ENCODE measurements around the gene TENM3. TPM values are rescaled to one million over a fixed set of nuclear protein-coding genes. Genes with fewer than 3 reads are reported as not detected.

TENM3 gene
- total RNA-seq, 1 donor from 2014 or later = not detected

GRCh38 chr4:182346250-182346649 lies 103.0 kb downstream of the TENM3 start:
- intact Hi-C loops (cut with micrococcal nuclease) = no loop called here
- no peak overlapping the region for H3K4me3 Mint-ChIP-seq
- H3K9me3 Mint-ChIP-seq = no peaks in the 10 kb centered on the region
- no peaks in the 10 kb centered on the region for H3K36me3 Mint-ChIP-seq (ENCODE audit: low read depth)
- H3K27ac Mint-ChIP-seq = no peak overlapping the region
- no peak for DNase-seq (ENCODE audit: low spot score)
- no peaks in the 10 kb centered on the region for H3K4me1 Mint-ChIP-seq (ENCODE audit: low read depth)
- H3K27me3 Mint-ChIP-seq (ENCODE audit: insufficient read depth) = no peaks in the 10 kb centered on the region

DNA sequence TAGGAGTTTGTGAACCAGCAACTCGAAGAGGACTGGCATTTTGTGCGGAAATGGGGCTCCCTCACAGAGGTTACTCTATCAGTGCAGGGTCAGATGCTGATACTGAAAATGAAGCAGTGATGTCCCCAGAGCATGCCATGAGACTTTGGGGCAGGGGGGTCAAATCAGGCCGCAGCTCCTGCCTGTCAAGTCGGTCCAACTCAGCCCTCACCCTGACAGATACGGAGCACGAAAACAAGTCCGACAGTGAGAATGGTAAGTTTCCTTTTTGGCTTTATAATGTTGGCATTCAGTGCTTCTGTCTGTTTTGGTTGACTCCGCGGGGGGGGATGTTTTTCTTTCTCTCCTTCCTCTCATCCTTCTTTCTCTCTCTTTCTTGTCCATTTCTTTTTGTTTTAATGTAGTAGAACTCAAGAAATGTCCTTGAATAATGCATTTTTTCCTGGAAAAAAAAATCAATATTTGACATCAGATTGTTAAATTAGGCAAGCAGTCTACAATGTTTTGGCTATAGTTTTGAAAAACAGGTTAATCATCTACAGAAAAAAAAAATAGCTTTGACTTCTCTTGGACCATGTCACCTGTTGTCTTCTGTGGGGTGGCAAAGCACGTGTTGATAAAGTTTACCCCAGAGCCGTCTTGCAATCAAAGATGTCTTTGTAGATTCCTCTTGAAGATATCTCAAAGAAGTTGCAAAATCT lies 103.6 kb downstream of the TENM3 start:
- Mint-ChIP-seq H3K27me3 (ENCODE audit: insufficient read depth) (no peaks in the 10 kb centered on the region), H3K9me3 (no peaks in the 10 kb centered on the region), H3K4me3 (no peak overlapping the region), H3K4me1 (ENCODE audit: low read depth) (no peaks in the 10 kb centered on the region), H3K27ac (no peak overlapping the region), H3K36me3 (ENCODE audit: low read depth) (no peaks in the 10 kb centered on the region)
- intact Hi-C loops (cut with micrococcal nuclease) = no loop called here
- DNase-seq (ENCODE audit: low spot score) = no peak

GRCh38 chr4:182348779-182349326 lies 105.7 kb downstream of the TENM3 start:
- Mint-ChIP-seq H3K36me3 (ENCODE audit: low read depth) (no peaks in the 10 kb centered on the region), H3K4me3 (no peak overlapping the region), H3K27me3 (ENCODE audit: insufficient read depth) (no peaks in the 10 kb centered on the region), H3K27ac (no peak overlapping the region), H3K4me1 (ENCODE audit: low read depth) (no peaks in the 10 kb centered on the region), H3K9me3 (no peaks in the 10 kb centered on the region)
- intact Hi-C loops (cut with micrococcal nuclease) = no loop called here
- DNase-seq (ENCODE audit: low spot score) = no peak

- H3K27ac Mint-ChIP-seq = no peak overlapping the region
- H3K36me3 Mint-ChIP-seq (ENCODE audit: low read depth) = no peaks in the 10 kb centered on the region
- intact Hi-C loops (cut with micrococcal nuclease) = no loop called here
- H3K9me3 Mint-ChIP-seq = no peaks in the 10 kb centered on the region
- H3K27me3 Mint-ChIP-seq (ENCODE audit: insufficient read depth) = no peaks in the 10 kb centered on the region
- no peaks in the 10 kb centered on the region for H3K4me1 Mint-ChIP-seq (ENCODE audit: low read depth)
- H3K4me3 Mint-ChIP-seq = no peak overlapping the region
- DNase-seq (ENCODE audit: low spot score) = no peak
Measured at GRCh38 chr4:182350041-182350440, 106.8 kb downstream of the TENM3 start.

DNA sequence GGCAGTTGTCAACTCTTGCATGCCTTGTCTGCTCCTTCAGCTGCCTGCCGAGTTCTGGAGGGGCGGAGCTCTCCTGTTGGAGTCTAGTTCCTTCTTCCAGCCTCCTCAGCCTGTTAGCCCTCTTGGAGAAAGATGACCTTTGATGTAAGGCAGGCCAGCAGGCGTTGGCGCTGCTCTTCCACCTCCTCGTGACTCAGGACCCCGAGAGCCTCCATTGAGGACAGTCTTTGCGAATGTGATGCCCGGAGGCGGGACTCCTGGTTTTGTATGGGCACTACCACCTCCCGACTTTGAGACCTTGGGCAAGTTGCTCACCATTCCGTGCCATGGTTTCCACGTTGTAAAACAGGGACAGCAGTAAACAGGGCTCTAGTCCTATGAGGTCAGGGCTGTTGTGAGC lies 108.3 kb downstream of the TENM3 start:
- no peaks in the 10 kb centered on the region for H3K4me1 Mint-ChIP-seq (ENCODE audit: low read depth)
- DNase-seq (ENCODE audit: low spot score) = no peak
- H3K27ac Mint-ChIP-seq = no peak overlapping the region
- no peaks in the 10 kb centered on the region for H3K27me3 Mint-ChIP-seq (ENCODE audit: insufficient read depth)
- H3K4me3 Mint-ChIP-seq = no peak overlapping the region
- intact Hi-C loops (cut with micrococcal nuclease) = no loop called here
- H3K9me3 Mint-ChIP-seq = peaks cover 7% of the 10 kb centered on the region
- H3K36me3 Mint-ChIP-seq (ENCODE audit: low read depth) = no peaks in the 10 kb centered on the region

GRCh38 chr4:182354106-182354505 lies 110.9 kb downstream of the TENM3 start:
- Mint-ChIP-seq H3K27me3 (ENCODE audit: insufficient read depth) (no peaks in the 10 kb centered on the region), H3K27ac (no peak overlapping the region), H3K36me3 (ENCODE audit: low read depth) (no peaks in the 10 kb centered on the region), H3K9me3 (peaks cover 7% of the 10 kb centered on the region), H3K4me1 (ENCODE audit: low read depth) (no peaks in the 10 kb centered on the region), H3K4me3 (no peak overlapping the region)
- DNase-seq (ENCODE audit: low spot score) = no peak
- intact Hi-C loops (cut with micrococcal nuclease) = no loop called here

- H3K4me3 Mint-ChIP-seq = no peak overlapping the region
- peaks cover 7% of the 10 kb centered on the region for H3K9me3 Mint-ChIP-seq
- no peaks in the 10 kb centered on the region for H3K4me1 Mint-ChIP-seq (ENCODE audit: low read depth)
- intact Hi-C loops (cut with micrococcal nuclease) = no loop called here
- DNase-seq (ENCODE audit: low spot score) = no peak
- no peak overlapping the region for H3K27ac Mint-ChIP-seq
- H3K36me3 Mint-ChIP-seq (ENCODE audit: low read depth) = no peaks in the 10 kb centered on the region
- no peaks in the 10 kb centered on the region for H3K27me3 Mint-ChIP-seq (ENCODE audit: insufficient read depth)
Measured at GRCh38 chr4:182354867-182355266, 111.7 kb downstream of the TENM3 start.

GRCh38 chr4:182367153-182367552 lies 124.0 kb downstream of the TENM3 start:
- intact Hi-C loops (cut with micrococcal nuclease) = no loop called here
- Mint-ChIP-seq H3K27me3 (ENCODE audit: insufficient read depth) (no peaks in the 10 kb centered on the region), H3K27ac (no peak overlapping the region), H3K9me3 (no peaks in the 10 kb centered on the region), H3K4me1 (ENCODE audit: low read depth) (no peaks in the 10 kb centered on the region), H3K4me3 (no peak overlapping the region), H3K36me3 (ENCODE audit: low read depth) (no peaks in the 10 kb centered on the region)
- DNase-seq (ENCODE audit: low spot score) = no peak

- H3K4me3 Mint-ChIP-seq = no peak overlapping the region
- H3K27ac Mint-ChIP-seq = no peak overlapping the region
- intact Hi-C loops (cut with micrococcal nuclease) = no loop called here
- H3K27me3 Mint-ChIP-seq (ENCODE audit: insufficient read depth) = no peaks in the 10 kb centered on the region
- H3K9me3 Mint-ChIP-seq = no peaks in the 10 kb centered on the region
- H3K36me3 Mint-ChIP-seq (ENCODE audit: low read depth) = no peaks in the 10 kb centered on the region
- no peak for DNase-seq (ENCODE audit: low spot score)
- no peaks in the 10 kb centered on the region for H3K4me1 Mint-ChIP-seq (ENCODE audit: low read depth)
Measured at GRCh38 chr4:182369211-182369610, 126.0 kb downstream of the TENM3 start.

DNA sequence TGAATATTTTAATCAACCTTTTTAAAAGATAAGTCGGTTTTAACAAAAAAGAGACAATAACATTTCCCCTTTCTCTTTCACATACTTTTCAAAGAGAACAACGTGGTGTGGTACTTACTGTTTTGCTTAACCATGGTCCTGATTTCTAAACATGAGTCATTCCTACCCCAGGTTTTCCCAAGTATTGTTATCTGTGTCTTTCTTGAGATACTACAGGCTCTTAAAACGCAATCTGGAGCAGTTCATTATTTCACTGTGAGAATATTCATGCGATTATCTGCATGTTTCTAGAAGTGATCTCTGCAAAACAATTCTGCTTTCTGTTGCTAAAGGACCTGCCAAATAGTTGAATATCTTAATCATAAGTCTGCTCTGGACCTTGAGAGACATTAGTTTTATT lies 127.3 kb downstream of the TENM3 start:
- H3K27me3 Mint-ChIP-seq (ENCODE audit: insufficient read depth) = no peaks in the 10 kb centered on the region
- no peaks in the 10 kb centered on the region for H3K36me3 Mint-ChIP-seq (ENCODE audit: low read depth)
- no peak overlapping the region for H3K4me3 Mint-ChIP-seq
- no peak overlapping the region for H3K27ac Mint-ChIP-seq
- no peaks in the 10 kb centered on the region for H3K9me3 Mint-ChIP-seq
- no peak for DNase-seq (ENCODE audit: low spot score)
- intact Hi-C loops (cut with micrococcal nuclease) = no loop called here
- H3K4me1 Mint-ChIP-seq (ENCODE audit: low read depth) = no peaks in the 10 kb centered on the region

GRCh38 chr4:182380771-182381181 lies 137.6 kb downstream of the TENM3 start:
- no peaks in the 10 kb centered on the region for H3K36me3 Mint-ChIP-seq (ENCODE audit: low read depth)
- intact Hi-C loops (cut with micrococcal nuclease) = no loop called here

DNA sequence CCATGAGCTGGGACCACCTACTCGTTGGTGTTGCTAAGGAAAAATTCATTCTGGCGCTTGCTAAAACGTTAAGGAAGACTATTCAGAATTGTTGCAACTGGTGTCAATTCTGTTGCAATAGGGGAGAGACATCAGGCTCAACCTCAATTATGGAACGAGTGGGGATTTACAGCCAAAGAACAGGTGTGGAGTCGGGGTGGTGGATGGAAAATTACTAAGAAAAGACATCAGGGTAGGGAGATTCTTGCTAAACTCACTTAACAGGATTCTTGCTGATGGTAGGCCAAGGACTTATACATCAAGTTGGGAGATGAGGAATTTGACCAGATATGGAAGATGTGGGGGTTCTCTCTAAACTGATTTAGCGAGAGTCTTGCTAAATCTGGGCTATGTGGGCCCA lies 139.7 kb downstream of the TENM3 start:
- no peak overlapping the region for H3K4me3 Mint-ChIP-seq
- H3K36me3 Mint-ChIP-seq (ENCODE audit: low read depth) = no peaks in the 10 kb centered on the region
- H3K27me3 Mint-ChIP-seq (ENCODE audit: insufficient read depth) = no peaks in the 10 kb centered on the region
- no peak overlapping the region for H3K27ac Mint-ChIP-seq
- DNase-seq (ENCODE audit: low spot score) = no peak
- intact Hi-C loops (cut with micrococcal nuclease) = no loop called here
- H3K9me3 Mint-ChIP-seq = no peaks in the 10 kb centered on the region
- no peaks in the 10 kb centered on the region for H3K4me1 Mint-ChIP-seq (ENCODE audit: low read depth)

More at GRCh38 chr4:182380771-182381181, 137.6 kb downstream of the TENM3 start:
- Mint-ChIP-seq H3K9me3 (no peaks in the 10 kb centered on the region), H3K27me3 (ENCODE audit: insufficient read depth) (no peaks in the 10 kb centered on the region), H3K4me1 (ENCODE audit: low read depth) (no peaks in the 10 kb centered on the region), H3K27ac (no peak overlapping the region), H3K4me3 (no peak overlapping the region)
- DNase-seq (ENCODE audit: low spot score) = no peak

DNA sequence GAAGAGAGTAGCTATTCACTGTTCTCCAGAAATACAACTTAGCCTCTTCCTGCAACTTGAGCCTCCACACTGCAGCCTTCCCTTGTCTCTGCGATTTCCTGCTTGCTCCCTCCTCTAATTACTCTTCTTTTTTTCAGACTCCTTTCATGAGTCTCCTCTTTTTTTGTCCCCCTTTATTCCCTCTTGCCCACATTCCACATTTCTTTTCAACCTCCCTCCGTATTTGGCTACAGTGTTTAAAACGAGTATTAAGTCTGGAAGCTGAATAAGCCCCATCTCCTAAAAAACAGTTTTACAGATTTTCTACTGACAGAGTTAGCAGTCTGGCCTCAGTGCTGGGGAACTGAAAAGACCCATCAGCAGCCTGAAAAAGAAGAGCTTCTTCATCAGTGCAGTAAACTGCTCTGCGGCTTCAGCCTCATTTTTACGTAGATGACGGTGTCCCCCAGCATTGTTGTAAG lies 141.5 kb downstream of the TENM3 start:
- Mint-ChIP-seq H3K27me3 (ENCODE audit: insufficient read depth) (no peaks in the 10 kb centered on the region), H3K4me3 (no peak overlapping the region)
- intact Hi-C loops (cut with micrococcal nuclease) = no loop called here

GRCh38 chr4:182385897-182386296 lies 142.7 kb downstream of the TENM3 start:
- no peak for DNase-seq (ENCODE audit: low spot score)
- Mint-ChIP-seq H3K4me1 (ENCODE audit: low read depth) (no peaks in the 10 kb centered on the region), H3K27ac (no peak overlapping the region), H3K9me3 (no peaks in the 10 kb centered on the region), H3K27me3 (ENCODE audit: insufficient read depth) (no peaks in the 10 kb centered on the region), H3K4me3 (no peak overlapping the region), H3K36me3 (ENCODE audit: low read depth) (no peaks in the 10 kb centered on the region)
- intact Hi-C loops (cut with micrococcal nuclease) = no loop called here

More for the DNA sequence above, 141.5 kb downstream of the TENM3 start:
- no peak for DNase-seq (ENCODE audit: low spot score)
- Mint-ChIP-seq H3K4me1 (ENCODE audit: low read depth) (no peaks in the 10 kb centered on the region), H3K36me3 (ENCODE audit: low read depth) (no peaks in the 10 kb centered on the region), H3K27ac (no peak overlapping the region), H3K9me3 (no peaks in the 10 kb centered on the region)
